ENCODE data around the gene PDX1.

DNA sequence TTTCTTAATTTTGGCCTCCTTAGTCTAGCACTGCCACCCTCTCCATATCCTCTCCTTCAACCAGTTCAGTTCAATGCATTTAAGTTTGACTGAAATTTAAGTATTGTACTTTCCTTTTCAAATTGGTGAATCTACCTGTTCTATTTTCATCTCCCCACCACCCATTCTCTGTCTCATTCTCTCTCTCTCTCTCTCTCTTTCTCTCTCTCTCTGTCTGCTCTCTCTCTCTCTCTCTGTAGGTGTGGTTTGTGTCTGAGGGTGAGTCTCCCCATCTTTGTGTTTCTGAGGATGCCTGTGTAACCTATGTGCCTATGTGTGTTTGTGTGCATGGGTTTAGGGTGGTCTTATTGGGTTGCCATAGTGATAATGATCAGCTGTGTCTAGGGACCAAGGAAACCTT is 10.1 kb downstream of the PDX1 start:
- TF ChIP-seq, protein P1, sequence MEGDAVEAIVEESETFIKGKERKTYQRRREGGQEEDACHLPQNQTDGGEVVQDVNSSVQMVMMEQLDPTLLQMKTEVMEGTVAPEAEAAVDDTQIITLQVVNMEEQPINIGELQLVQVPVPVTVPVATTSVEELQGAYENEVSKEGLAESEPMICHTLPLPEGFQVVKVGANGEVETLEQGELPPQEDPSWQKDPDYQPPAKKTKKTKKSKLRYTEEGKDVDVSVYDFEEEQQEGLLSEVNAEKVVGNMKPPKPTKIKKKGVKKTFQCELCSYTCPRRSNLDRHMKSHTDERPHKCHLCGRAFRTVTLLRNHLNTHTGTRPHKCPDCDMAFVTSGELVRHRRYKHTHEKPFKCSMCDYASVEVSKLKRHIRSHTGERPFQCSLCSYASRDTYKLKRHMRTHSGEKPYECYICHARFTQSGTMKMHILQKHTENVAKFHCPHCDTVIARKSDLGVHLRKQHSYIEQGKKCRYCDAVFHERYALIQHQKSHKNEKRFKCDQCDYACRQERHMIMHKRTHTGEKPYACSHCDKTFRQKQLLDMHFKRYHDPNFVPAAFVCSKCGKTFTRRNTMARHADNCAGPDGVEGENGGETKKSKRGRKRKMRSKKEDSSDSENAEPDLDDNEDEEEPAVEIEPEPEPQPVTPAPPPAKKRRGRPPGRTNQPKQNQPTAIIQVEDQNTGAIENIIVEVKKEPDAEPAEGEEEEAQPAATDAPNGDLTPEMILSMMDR (IDR thresholded peaks at IDR 0.05) = no peak
- no peak for TF ChIP-seq POLR2A (IDR thresholded peaks at IDR 0.05)
